Lung (tissue), 16 donors: ENCODE data around the gene LSM14A. TPM values are rescaled to one million over a fixed set of nuclear protein-coding genes. Genes with fewer than 3 reads are reported as not detected.

Source experiments
- ATAC-seq: fragments of 200-7000 bp; cut with Tn5 transposase; one replicate; pipeline ENCODE4 v1.9.1; 2020; ENCODE audit warnings: moderate number of reproducible peaks; ENCODE audit not compliant: insufficient read depth, low FRiP score
- DNase-seq, 3 donors: peaks; one replicate each; pipeline ENCODE4 v3.0.0-alpha.2; 2013 to 2017
- H3K27ac ChIP-seq, 2 donors: one replicate each; pipeline ENCODE4 v1.5.1; 2013; ENCODE audit warnings: mild to moderate bottlenecking in 2 of 2, moderate library complexity in 2 of 2, control low read depth in 1 of 2, inconsistent platforms in 1 of 2, low read depth in 1 of 2, low read length in 1 of 2
- H3K27me3 ChIP-seq, 3 donors: one replicate each; pipeline ENCODE4 v1.5.1; 2013; ENCODE audit warnings: low read length in 2 of 3; ENCODE audit not compliant: control insufficient read depth in 3 of 3, insufficient read depth in 3 of 3
- H3K36me3 ChIP-seq, 4 donors: one replicate each; pipeline ENCODE4 v1.5.1; 2013; ENCODE audit warnings: low read length in 4 of 4, mild to moderate bottlenecking in 1 of 4, moderate library complexity in 1 of 4; ENCODE audit not compliant: control insufficient read depth in 4 of 4, insufficient read depth in 4 of 4
- H3K4me1 ChIP-seq, 5 donors: one replicate each; pipeline ENCODE4 v1.5.1; 2013; ENCODE audit warnings: low read length in 5 of 5, mild to moderate bottlenecking in 2 of 5, moderate library complexity in 1 of 5; ENCODE audit not compliant: control insufficient read depth in 5 of 5, insufficient read depth in 5 of 5
- H3K4me3 ChIP-seq: one replicate; pipeline ENCODE4 v1.5.1; 2013; ENCODE audit warnings: mild to moderate bottlenecking, control low read depth, moderate library complexity
- H3K9ac ChIP-seq, 2 donors: one replicate each; pipeline ENCODE4 v1.5.1; 2013; ENCODE audit warnings: low read length in 2 of 2, control low read depth in 1 of 2; ENCODE audit not compliant: insufficient read depth in 1 of 2
- H3K9me3 ChIP-seq, 4 donors: one replicate each; pipeline ENCODE4 v1.5.1; 2013; ENCODE audit warnings: low read length in 3 of 4, mild to moderate bottlenecking in 1 of 4, moderate library complexity in 1 of 4; ENCODE audit not compliant: control insufficient read depth in 4 of 4, insufficient read depth in 3 of 4
- CTCF ChIP-seq: IDR thresholded peaks from 2 replicates; pipeline ENCODE4 v1.5.1; 2012; ENCODE audit warnings: mild to moderate bottlenecking; ENCODE audit errors: control extremely low read depth, extremely low read depth
- WGBS, 2 donors: extraction: QIAGEN DNeasy Blood & Tissue Kit; methylation state at CpG; one replicate each; pipeline ENCODE4 v1.1.7; 2013; 5-methylcytosine and 5-hydroxymethylcytosine counted together
- long read RNA-seq, 5 donors: transcript quantifications; one replicate each; lab custom pipeline, GENCODE V29; 2026
- polyA plus RNA-seq, 2 donors: library from polyadenylated mRNA; stranded (reverse); fragments of 200-250 nt; gene quantifications; one replicate each; pipeline ENCODE4 v1.2.1, GENCODE V29; 2013
- total RNA-seq, 2 donors: library from RNA; depleted of rRNA in 1 of 2; stranded (reverse); fragments of >200 nt in 1 of 2; gene quantifications; one replicate each; pipeline ENCODE4 v1.2.1, GENCODE V29; 2014 to 2021
- donor health status: control.
- donor health status: control.
- donor health status: Bipolar disorder and iron deficiency.
- donor health status: healthy.
- donor health status: DM: yes; HTN: yes; CAD: no.

LSM14A gene
- total RNA-seq (100 to 1,000 TPM in 1 of 2 donors, 10 to 100 TPM in 1; 90.7 to 153 TPM), polyA plus RNA-seq (10 to 100 TPM; 52.9 to 76.4 TPM)
- long read RNA-seq, donor 1, transcript LSM14A-203 (10 exons, 3,596 nt): major isoform, 20 of 59 reads
- long read RNA-seq, donor 1, transcript LSM14A-201 (11 exons, 3,424 nt): minor isoform, 7 of 59 reads
- long read RNA-seq, donor 1, partial matches to known transcripts: 29 of 59 reads
- long read RNA-seq, donor 1, other reads (novel, unspliced or antisense): 0 of 59 reads
- long read RNA-seq, donor 2, partial matches to known transcripts: 46 of 48 reads
- long read RNA-seq, donor 2, other reads (novel, unspliced or antisense): 0 of 48 reads
- long read RNA-seq, donor 3, transcript LSM14A-203 (10 exons, 3,596 nt): major isoform, 6 of 97 reads
- long read RNA-seq, donor 3, partial matches to known transcripts: 90 of 97 reads
- long read RNA-seq, donor 3, other reads (novel, unspliced or antisense): 0 of 97 reads
- long read RNA-seq, donor 4, partial matches to known transcripts: 58 of 59 reads
- long read RNA-seq, donor 4, other reads (novel, unspliced or antisense): 0 of 59 reads
- long read RNA-seq, donor 5, transcript LSM14A-201 (11 exons, 3,424 nt): minor isoform, 7 of 84 reads
- long read RNA-seq, donor 5, transcript LSM14A-203 (10 exons, 3,596 nt): major isoform, 16 of 84 reads
- long read RNA-seq, donor 5, partial matches to known transcripts: 58 of 84 reads
- long read RNA-seq, donor 5, other reads (novel, unspliced or antisense): 0 of 84 reads

- H3K9me3 ChIP-seq: no peaks in the 10 kb centered on the region
- H3K4me3 ChIP-seq: peak within 1 kb of the TSS; percentile 85
- H3K36me3 ChIP-seq: peaks cover 0 to 12% (median 2%) of the 10 kb centered on the region in 4 donors
- DNase-seq (peak; percentile 93 to 96 (median 95)), ATAC-seq (peak; percentile 92)
- no peaks in the 10 kb centered on the region for H3K27me3 ChIP-seq
- WGBS, 2 donors: 0% methylated on average over 56 to 83 of the region's 83 CpGs
- peak within 1 kb of the TSS; percentile 93 to 94 for H3K9ac ChIP-seq
- peak within 1 kb of the TSS; percentile 98 to 99 for H3K27ac ChIP-seq
- peaks cover 5 to 26% (median 11%) of the 10 kb centered on the region in 5 donors for H3K4me1 ChIP-seq
- TF ChIP-seq CTCF: no peak
Observed at GRCh38 chr19:34171877-34172660, at the start of gene LSM14A. LSM14A (plus strand) TSS chr19:34172504; CDS start chr19:34172643, 139 bp downstream.

GRCh38 chr19:34124828-34125227 lies 47.5 kb upstream of the LSM14A start:
- no peaks in the 10 kb centered on the region for H3K36me3 ChIP-seq
- no peak overlapping the region for H3K9ac ChIP-seq
- H3K27ac ChIP-seq: no peak overlapping the region
- H3K9me3 ChIP-seq: no peaks in the 10 kb centered on the region
- DNase-seq: peak in 2 of 3 donors; percentile 18 to 25
- no peaks in the 10 kb centered on the region for H3K4me1 ChIP-seq
- TF ChIP-seq CTCF: no peak
- no peaks in the 10 kb centered on the region for H3K27me3 ChIP-seq
- no peak overlapping the region for H3K4me3 ChIP-seq
- WGBS, 2 donors: 10 to 32% methylated on average over 1 of the region's 1 CpG
- ATAC-seq: no peak

- DNase-seq (no peak), ATAC-seq (no peak)
- H3K27ac ChIP-seq: no peak overlapping the region
- no peaks in the 10 kb centered on the region for H3K4me1 ChIP-seq
- H3K4me3 ChIP-seq: no peak overlapping the region
- 85 to 86% methylated on average over 8 of the region's 8 CpGs for WGBS, 2 donors
- H3K27me3 ChIP-seq: no peaks in the 10 kb centered on the region
- TF ChIP-seq CTCF: no peak
- no peaks in the 10 kb centered on the region for H3K9me3 ChIP-seq
- H3K36me3 ChIP-seq: no peaks in the 10 kb centered on the region
- no peak overlapping the region for H3K9ac ChIP-seq
Observed at GRCh38 chr19:34126966-34127365, 45.3 kb upstream of the LSM14A start.
